ENCODE measurements around the gene XRN1. TPM values are rescaled to one million over a fixed set of nuclear protein-coding genes. Genes with fewer than 3 reads are reported as not detected.

Gene XRN1
- total and polyA plus RNA-seq, 2 donors (not counting 1 experiment from before 2014, with no cell fraction given), result 19.9 to 55.7 TPM

DNA sequence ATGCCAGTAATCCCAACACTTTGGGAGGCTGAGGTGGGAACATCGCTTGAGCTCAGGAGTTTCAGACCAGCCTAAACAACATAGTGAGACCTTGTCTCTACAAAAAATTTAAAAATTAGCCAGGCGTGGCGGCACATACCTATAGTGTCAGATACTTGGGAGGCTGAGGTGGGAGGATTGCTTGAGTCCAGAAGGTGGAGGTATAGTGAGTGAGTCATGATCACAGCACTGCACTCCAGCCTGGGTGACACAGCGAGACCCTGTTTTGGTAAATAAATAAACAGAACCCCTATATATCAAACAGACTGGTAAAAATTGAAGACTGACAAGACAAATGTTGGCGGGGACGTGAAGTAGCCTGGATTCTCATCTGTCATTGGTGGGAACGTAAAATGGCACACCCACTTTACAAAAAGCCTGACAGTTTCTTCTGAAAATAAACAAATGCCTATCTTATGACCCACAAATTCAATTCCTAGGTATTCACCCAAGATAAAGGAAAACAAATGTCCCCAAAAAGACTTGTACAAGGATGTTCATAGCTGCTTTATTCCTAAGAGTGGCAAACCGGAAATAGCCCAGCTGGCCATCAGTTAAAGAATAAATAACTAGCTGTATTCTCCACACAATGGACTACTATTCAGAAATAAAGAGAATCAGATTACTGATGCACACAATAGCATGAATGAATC is 175.5 kb downstream of the XRN1 start:
- H3K27ac ChIP-seq (ENCODE audit: insufficient read depth, low read length), result no peak overlapping the region

DNA sequence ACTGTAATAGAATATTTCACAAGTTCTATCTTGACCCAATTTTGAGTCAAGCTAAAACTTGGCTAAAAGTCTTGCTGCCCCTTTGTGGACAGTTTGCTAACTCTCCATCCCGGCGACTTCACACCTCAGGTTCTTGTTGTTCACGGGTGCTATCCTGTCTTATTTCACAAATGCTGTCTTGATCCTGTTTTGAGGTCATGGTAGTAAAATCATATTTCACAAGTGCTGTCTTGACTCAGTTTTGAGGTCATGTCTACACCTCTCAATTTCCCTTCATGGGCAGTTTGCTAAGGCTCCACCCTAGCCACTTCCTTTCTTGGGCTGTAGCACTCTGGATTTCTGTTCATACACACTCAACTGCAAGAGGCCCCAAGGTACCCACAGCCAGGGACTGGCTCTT is 177.4 kb downstream of the XRN1 start:
- H3K4me3 ChIP-seq (replicated peaks in 1 of 4; ENCODE audit: control extremely low read depth in 1 of 4, insufficient read depth in 1 of 4, low read depth in 3 of 4, low read length in 4 of 4), result no peak overlapping the region
- no peaks in the 10 kb centered on the region for H3K9me3 ChIP-seq (ENCODE audit: control insufficient read depth, insufficient read depth, low read depth, low read length)
- TF ChIP-seq, protein P1, sequence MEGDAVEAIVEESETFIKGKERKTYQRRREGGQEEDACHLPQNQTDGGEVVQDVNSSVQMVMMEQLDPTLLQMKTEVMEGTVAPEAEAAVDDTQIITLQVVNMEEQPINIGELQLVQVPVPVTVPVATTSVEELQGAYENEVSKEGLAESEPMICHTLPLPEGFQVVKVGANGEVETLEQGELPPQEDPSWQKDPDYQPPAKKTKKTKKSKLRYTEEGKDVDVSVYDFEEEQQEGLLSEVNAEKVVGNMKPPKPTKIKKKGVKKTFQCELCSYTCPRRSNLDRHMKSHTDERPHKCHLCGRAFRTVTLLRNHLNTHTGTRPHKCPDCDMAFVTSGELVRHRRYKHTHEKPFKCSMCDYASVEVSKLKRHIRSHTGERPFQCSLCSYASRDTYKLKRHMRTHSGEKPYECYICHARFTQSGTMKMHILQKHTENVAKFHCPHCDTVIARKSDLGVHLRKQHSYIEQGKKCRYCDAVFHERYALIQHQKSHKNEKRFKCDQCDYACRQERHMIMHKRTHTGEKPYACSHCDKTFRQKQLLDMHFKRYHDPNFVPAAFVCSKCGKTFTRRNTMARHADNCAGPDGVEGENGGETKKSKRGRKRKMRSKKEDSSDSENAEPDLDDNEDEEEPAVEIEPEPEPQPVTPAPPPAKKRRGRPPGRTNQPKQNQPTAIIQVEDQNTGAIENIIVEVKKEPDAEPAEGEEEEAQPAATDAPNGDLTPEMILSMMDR (conservative IDR thresholded peaks at IDR 0.05 in 1 of 2, IDR thresholded peaks at IDR 0.05 in 1 of 2; ENCODE audit: low read depth in 1 of 2, low read length in 2 of 2), result no peak
- TF ChIP-seq EZH2 (IDR thresholded peaks at IDR 0.05; ENCODE audit: low read length, missing control alignments), result no peak
- H3K36me3 ChIP-seq (ENCODE audit: control insufficient read depth, insufficient read depth, low read length), result no peaks in the 10 kb centered on the region
- H3K9ac ChIP-seq (ENCODE audit: insufficient read depth, low read length), result no peak overlapping the region
- no peaks in the 10 kb centered on the region for H3K4me1 ChIP-seq (ENCODE audit: control insufficient read depth, extremely low read depth, insufficient read depth, low read length)
- no peaks in the 10 kb centered on the region for H3K79me2 ChIP-seq (ENCODE audit: control insufficient read depth, insufficient read depth, low read length)
- no peaks in the 10 kb centered on the region for H3K27me3 ChIP-seq (ENCODE audit: control insufficient read depth, insufficient read depth, low read length)
- no peak overlapping the region for H2AFZ ChIP-seq (ENCODE audit: low read length)
- no peak for DNase-seq (ENCODE audit: low read depth in 2 of 2)
- no peak overlapping the region for H3K27ac ChIP-seq (ENCODE audit: insufficient read depth, low read length)
- H3K4me2 ChIP-seq (ENCODE audit: extremely low read depth, insufficient read depth, low read length), result no peak overlapping the region
- no peaks in the 10 kb centered on the region for H4K20me1 ChIP-seq (ENCODE audit: control insufficient read depth, extremely low read depth, insufficient read depth, low read length)

More for the DNA sequence above, 175.5 kb downstream of the XRN1 start:
- no peak overlapping the region for H3K4me2 ChIP-seq (ENCODE audit: extremely low read depth, insufficient read depth, low read length)
- no peak overlapping the region for H2AFZ ChIP-seq (ENCODE audit: low read length)
- no peaks in the 10 kb centered on the region for H3K27me3 ChIP-seq (ENCODE audit: control insufficient read depth, insufficient read depth, low read length)
- H3K36me3 ChIP-seq (ENCODE audit: control insufficient read depth, insufficient read depth, low read length), result no peaks in the 10 kb centered on the region
- H3K4me3 ChIP-seq (replicated peaks in 1 of 4; ENCODE audit: control extremely low read depth in 1 of 4, insufficient read depth in 1 of 4, low read depth in 3 of 4, low read length in 4 of 4), result no peak overlapping the region
- DNase-seq (ENCODE audit: low read depth in 2 of 2), result peak; percentile 30 to 56
- no peaks in the 10 kb centered on the region for H3K79me2 ChIP-seq (ENCODE audit: control insufficient read depth, insufficient read depth, low read length)
- TF ChIP-seq, protein P1 (conservative IDR thresholded peaks at IDR 0.05 in 1 of 2, IDR thresholded peaks at IDR 0.05 in 1 of 2; ENCODE audit: low read depth in 1 of 2, low read length in 2 of 2), result no peak
- TF ChIP-seq EZH2 (IDR thresholded peaks at IDR 0.05; ENCODE audit: low read length, missing control alignments), result no peak
- H4K20me1 ChIP-seq (ENCODE audit: control insufficient read depth, extremely low read depth, insufficient read depth, low read length), result no peaks in the 10 kb centered on the region
- H3K9ac ChIP-seq (ENCODE audit: insufficient read depth, low read length), result no peak overlapping the region
- no peaks in the 10 kb centered on the region for H3K4me1 ChIP-seq (ENCODE audit: control insufficient read depth, extremely low read depth, insufficient read depth, low read length)
- H3K9me3 ChIP-seq (ENCODE audit: control insufficient read depth, insufficient read depth, low read depth, low read length), result no peaks in the 10 kb centered on the region

DNA sequence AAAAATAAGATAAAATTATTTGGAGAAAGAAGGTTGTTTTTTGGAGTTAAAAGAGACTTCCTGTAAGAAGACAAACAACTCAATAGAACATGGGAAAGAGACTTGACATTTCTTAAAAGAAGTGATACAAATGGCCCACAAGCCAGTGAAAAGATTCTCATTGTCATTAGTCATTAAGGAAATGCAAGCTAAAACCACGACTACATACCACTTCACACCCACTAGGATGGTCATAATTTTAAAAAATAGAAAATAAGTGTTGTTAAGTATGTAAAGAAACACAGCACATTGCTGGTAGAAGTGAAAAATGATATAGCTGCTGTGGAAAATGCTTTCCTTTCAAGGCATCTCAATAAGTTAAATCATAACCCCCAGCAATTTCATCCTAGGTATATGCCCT is 178.1 kb downstream of the XRN1 start:
- no peak overlapping the region for H3K4me2 ChIP-seq (ENCODE audit: extremely low read depth, insufficient read depth, low read length)
- no peak overlapping the region for H3K27ac ChIP-seq (ENCODE audit: insufficient read depth, low read length)
- H2AFZ ChIP-seq (ENCODE audit: low read length), result no peak overlapping the region
- no peak overlapping the region for H3K4me3 ChIP-seq (replicated peaks in 1 of 4; ENCODE audit: control extremely low read depth in 1 of 4, insufficient read depth in 1 of 4, low read depth in 3 of 4, low read length in 4 of 4)
- no peaks in the 10 kb centered on the region for H4K20me1 ChIP-seq (ENCODE audit: control insufficient read depth, extremely low read depth, insufficient read depth, low read length)
- no peak overlapping the region for H3K9ac ChIP-seq (ENCODE audit: insufficient read depth, low read length)
- H3K79me2 ChIP-seq (ENCODE audit: control insufficient read depth, insufficient read depth, low read length), result no peaks in the 10 kb centered on the region
- no peaks in the 10 kb centered on the region for H3K27me3 ChIP-seq (ENCODE audit: control insufficient read depth, insufficient read depth, low read length)
- TF ChIP-seq, protein P1 (conservative IDR thresholded peaks at IDR 0.05 in 1 of 2, IDR thresholded peaks at IDR 0.05 in 1 of 2; ENCODE audit: low read depth in 1 of 2, low read length in 2 of 2), result no peak
- TF ChIP-seq EZH2 (IDR thresholded peaks at IDR 0.05; ENCODE audit: low read length, missing control alignments), result no peak
- peak in 1 of 2 donors; percentile 23 for DNase-seq (ENCODE audit: low read depth in 2 of 2)
- no peaks in the 10 kb centered on the region for H3K36me3 ChIP-seq (ENCODE audit: control insufficient read depth, insufficient read depth, low read length)
- no peaks in the 10 kb centered on the region for H3K9me3 ChIP-seq (ENCODE audit: control insufficient read depth, insufficient read depth, low read depth, low read length)
- H3K4me1 ChIP-seq (ENCODE audit: control insufficient read depth, extremely low read depth, insufficient read depth, low read length), result no peaks in the 10 kb centered on the region
